HG03045 (cell line): ENCODE measurements around the gene B3GNT5.

ENCODE experiments used
- ATAC-seq: cut with Tn5 transposase; IDR thresholded peaks from one replicate; pipeline ENCODE4 v1.9.1; 2021; ENCODE audit warnings: mild to moderate bottlenecking, moderate library complexity; ENCODE audit not compliant: unreplicated experiment

B3GNT5 gene

DNA sequence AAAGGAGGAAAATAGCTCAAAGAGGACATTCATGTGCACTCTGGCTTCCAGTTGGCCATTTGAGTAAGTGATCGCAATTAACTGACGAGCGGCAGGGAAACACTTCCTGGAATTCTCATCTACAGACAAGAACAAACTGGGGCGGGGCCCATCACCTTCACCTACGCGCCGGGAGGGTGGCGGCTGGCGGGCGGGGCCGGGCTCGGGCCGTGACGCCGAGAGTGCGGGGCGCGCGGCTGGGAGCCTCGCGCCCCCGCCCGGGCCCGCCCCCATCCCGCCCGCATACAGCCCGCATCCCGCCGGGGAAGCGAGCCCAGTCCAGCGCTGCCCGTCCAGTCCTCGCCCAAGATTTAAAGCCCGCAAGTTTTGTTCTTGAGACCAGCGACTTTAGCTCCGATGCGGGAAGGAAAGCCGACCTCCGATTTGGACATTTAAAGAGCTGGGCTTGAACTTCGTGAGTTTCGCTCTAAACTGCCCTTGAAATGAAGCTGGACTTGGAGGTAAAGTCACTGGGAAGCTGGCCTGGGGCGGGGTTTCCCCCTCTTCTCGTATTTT, at the start of gene B3GNT5:
Gene B3GNT5, plus strand, starts transcription at position 281 of the 555 bp plus-strand sequence. CDS start 16,546 bp downstream, outside the sequence.
- ATAC-seq, result no peak

GRCh38 chr3:183203670-183204069, 49.4 kb upstream of the B3GNT5 start:
- ATAC-seq, result no peak

- no peak for ATAC-seq
These were observed 44.8 kb upstream of the B3GNT5 start for GRCh38 chr3:183208260-183208659.

GRCh38 chr3:183208800-183209199, 44.3 kb upstream of the B3GNT5 start:
- ATAC-seq, result no peak

DNA sequence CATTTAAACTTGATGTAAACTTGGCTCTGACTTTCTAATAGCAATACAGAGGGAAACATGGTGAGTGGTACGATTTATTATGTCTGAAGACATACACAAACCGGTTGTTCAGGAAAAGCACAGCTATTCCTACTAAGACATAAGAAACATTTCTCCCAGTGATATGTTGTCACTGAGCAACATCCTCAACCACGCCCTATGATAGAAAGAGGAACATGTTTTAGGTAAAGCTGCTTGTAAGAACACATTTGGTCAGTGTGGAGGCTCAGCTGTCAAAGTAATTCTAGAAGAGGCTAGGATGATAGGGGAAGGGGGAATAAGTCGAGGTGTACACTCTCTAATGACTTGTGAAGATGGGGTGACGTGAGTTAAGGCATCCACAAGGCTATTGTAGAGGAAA, 42.7 kb upstream of the B3GNT5 start:
- no peak for ATAC-seq

DNA sequence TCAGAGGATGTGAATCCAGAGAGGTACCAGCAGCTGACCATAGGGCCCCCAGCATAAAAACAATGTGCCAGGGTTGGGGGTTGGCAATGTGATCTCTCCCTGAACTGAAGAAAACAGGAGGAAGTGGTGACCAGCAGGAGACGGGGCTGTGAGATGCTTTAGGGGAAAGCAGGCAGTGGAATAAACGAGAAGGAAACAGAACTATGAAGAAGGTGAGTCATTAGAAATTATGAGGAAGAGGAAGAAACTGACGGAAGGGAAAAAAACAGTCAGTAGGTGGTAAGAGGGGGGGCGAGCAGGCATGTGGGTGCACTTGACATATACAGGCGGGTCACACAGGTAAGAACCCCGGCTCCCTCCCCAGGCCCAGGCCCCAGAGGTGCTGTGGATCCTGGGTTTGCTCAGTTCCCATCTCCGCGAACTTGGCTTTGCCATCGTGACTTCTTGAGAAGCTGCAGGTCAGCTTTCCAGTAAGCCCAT, 42.2 kb upstream of the B3GNT5 start:
- ATAC-seq, result no peak

DNA sequence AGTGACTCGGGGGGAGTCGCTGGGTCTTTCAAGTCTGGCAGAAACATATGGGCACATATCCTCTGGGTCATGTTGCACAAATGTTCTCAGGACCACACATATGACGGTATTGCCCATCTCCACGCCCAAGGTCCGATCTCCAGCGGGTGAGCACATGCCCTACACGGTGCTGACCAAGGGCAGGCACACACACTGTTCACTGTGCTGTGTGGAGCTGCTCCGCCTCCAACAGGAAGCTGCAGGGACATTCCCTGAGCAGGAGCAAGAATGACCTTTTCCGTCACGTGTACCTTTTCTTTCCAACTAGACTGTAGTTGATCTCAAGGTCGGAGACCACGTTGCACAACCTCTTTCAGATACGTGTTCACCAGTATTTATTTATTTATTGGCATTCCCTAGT, 41.7 kb upstream of the B3GNT5 start:
- no peak for ATAC-seq

DNA sequence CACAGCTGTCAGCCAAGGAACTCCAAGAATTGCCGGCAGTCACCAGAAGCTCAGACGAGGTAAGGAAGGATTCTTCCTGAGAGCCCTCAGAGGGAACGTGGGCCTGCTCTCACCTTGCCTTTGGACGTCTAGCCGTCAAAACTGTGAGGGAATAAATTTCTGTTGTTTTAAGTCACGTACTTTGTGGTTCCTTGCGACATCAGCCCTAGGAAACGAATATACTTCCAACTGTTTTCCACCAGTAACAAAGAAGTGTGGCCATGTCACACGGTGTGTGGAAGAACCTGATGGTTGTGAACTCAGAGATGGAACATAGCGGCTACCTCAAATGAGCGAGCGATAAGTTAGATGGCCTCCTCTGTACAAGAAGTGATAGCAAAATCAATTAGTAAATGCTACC, 41.0 kb upstream of the B3GNT5 start:
- ATAC-seq, result no peak

- no peak for ATAC-seq
These were observed 40.5 kb upstream of the B3GNT5 start for GRCh38 chr3:183212565-183212964.

DNA sequence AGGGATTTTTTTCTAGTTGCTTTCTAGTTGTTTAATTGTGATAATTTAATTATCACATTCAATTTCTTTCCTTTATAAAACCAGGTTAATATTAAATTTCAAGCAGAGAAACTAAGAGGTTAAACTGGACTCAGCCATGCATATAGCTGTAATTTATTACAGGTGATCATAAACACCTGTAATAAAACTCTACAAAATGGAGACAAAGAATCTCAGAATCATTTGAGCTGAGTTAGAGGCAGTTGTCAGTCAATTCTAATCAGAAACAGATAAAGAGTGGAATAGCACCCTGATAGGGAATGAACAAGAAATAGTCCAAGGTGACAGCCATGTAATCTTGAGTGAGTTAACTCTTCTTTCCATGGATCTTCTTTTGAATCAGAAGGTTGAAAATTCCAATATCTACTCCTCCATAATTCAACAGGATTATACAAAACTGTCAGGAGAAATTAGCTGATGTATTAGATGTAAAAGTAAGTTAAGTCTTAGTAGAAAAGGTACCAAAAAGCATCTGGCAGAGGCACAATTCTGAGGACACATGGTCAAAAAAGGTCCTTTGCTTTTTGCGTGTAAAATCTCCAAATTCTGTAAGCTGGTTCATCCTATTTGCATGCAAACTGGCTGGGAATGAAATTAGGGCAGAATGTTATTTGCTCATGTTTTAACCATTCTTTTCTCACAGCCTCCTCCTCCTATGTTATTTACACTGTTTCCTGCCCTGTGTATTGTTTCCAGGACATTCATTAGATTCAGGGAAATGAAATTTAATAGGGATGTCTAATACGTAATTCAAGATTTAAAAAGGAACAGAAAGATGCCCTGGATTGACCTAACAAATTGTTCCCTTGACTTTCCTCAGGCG, 39.4 kb upstream of the B3GNT5 start:
- ATAC-seq, result no peak

GRCh38 chr3:183214277-183214612, 38.8 kb upstream of the B3GNT5 start:
- no peak for ATAC-seq

GRCh38 chr3:183215591-183216202, 37.4 kb upstream of the B3GNT5 start:
- ATAC-seq, result no peak

DNA sequence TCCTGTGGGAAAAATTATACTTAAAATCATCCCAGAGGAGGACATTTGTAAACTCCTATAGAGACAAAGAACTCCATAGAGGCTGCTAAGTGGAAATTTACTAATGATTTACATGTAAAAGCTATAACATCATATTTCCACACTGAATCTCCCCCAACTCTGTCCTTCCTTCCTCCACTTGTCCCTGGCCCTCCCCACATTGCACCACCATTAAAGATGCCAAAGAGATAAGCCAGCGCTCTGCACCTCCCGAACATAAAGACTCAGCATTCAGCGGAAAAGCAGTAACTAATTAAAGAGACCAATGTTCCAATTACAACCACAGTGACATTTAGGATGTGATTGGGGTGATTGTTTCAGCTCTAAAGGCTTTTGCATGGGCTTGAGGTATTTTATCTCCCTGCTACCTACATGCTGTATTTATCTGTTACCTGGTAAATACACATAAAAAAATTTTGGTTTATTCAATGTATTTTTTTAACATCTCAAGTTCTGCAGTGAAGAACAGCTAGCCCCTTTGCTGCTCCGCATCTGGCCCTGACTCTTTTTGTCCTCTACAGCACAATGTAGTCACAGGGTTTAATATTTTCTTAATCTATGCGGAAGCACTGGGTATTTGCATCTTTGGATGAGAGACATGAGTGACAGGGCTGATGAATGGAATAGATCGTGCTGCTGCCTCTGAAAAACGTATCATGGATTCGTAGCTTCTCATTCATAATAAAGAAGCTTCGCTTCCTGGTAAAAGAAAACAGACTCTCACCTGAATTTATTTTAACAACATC, 35.3 kb upstream of the B3GNT5 start:
- ATAC-seq, result no peak

- no peak for ATAC-seq
These were observed 34.2 kb upstream of the B3GNT5 start for GRCh38 chr3:183218826-183219225.

DNA sequence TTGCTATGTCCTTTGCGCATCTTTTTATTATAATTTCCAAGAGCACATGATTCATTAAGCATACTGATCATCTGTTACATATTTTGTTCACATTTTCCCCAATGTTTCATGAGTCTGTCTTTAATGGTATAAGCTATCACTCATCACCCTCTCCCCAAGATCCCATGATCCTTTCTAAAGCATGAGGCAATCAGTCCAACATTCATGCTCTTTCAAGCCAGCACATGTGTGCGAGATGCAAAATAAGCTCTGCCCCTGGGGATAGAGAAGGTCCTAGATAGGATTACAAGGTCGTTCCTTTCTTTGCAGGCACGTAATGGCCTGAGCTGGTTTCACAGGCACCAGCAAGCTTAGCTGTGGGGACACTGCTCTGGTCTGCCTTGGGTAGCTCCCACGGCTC, 32.2 kb upstream of the B3GNT5 start:
- no peak for ATAC-seq

GRCh38 chr3:183222631-183223235, 30.3 kb upstream of the B3GNT5 start:
- ATAC-seq, result no peak

DNA sequence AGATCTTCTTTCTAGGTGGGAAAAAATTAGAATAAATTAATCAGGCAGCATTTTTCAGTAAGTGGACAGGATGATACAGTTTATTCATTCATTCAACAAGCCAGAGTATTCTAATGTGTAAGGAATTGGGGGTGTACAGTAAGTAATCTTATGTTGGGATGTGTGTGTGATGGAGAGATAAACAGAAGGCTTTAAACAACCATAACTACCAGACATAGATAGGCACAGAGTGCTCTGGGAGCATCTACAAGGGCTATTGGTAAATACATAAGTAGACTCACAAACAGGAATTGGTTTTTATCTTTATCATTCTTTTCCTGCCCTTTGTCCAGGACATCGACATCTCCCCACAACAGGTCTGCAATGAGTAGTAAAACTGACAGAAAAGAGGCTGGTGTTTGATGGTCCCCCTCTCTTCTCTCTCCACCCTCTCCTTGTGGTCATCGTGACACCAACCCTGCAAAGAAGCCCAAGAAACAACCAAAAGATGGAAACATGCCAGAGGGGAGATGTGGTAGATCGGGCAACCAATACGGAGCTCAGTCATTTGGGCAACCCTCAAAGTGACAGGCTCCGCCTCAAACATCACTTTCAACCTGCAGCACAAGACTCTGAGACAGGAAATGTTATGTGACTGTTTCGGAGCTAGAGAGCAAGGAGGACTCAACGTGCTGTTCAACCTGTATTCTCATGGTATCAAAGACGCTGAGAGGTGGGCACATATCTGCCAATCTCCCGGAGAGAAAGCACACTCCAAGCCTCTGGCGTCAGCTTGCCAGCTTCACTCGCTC, 28.7 kb upstream of the B3GNT5 start:
- ATAC-seq, result no peak

DNA sequence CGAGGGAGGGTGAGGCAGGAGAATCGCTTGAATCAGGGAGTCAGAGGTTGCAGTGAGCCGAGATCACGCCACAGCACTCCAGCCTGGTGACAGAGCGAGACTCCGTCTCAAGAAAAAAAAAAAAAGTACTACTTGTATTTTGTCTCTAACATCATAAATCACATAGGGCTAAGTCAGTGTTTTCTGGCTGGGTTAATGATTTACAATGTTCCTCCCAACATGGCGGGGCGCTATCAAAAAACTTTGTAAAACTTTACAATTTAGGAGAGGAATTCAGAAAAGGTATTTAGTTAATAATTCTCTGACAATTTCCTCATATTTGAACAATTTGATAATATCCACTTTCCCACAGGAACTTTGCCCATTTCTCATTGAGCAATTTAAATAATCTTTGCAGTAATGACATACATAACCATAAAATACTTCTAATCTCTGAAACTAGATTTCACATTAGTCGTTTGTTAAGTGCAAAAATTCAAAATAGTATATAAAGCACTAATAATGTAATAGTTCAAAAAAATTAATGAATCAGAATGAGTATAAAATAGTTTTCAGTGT, 26.6 kb upstream of the B3GNT5 start:
- no peak for ATAC-seq

DNA sequence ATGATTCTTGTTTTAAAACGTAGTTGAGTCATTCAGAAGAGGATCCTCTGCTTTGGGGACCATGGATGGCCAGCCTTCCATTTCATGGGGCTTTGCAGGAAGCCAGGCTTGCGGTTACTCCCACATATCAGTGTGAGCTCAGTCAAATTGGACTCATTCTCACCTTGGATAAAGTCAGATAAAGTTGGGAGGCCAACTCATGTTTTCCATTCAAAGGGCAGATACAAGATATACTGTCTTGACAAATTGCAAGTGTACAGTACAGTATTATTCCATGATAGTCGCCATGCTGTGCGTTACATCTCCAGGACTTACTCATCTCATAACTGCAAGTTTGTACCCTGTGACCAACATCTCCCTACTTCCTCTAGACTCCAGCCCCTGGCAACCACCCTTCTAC, 25.5 kb upstream of the B3GNT5 start:
- ATAC-seq, result no peak

DNA sequence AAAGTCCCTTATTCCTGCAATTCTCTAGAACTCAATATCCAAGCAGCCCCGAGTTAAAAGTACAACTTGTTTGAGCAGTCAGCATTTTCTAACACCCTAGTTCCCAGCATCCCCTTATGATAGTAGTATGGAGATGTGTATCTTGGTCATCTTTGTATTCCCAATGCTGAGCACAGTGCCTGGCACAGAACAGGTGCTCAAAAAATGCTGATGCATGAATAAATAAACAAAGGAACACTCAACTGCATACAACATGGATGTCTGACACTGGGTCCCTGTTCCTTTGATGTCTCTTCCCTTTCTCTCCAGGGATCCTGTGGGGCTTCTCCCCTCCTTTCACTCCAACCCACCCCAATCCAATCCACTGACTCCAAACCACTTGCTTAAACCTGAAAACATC, 23.9 kb upstream of the B3GNT5 start:
- no peak for ATAC-seq
